Choroid plexus epithelial cell (primary cell): Measurements from ENCODE around the gene TMEM92.

Experiments used
- DNase-seq: peaks from one replicate; pipeline ENCODE4 v3.0.0-alpha.2; 2010; ENCODE audit warnings: low read depth
- H3K4me3 ChIP-seq: 2 replicates; pipeline ENCODE4 v1.5.1; 2011; ENCODE audit warnings: low read depth, mild to moderate bottlenecking, control low read depth, low read length, moderate library complexity
- TF ChIP-seq, protein P1 (sequence below): conservative IDR thresholded peaks from 2 replicates; pipeline ENCODE4 v1.5.1; 2011; ENCODE audit warnings: low read depth, mild to moderate bottlenecking, control low read depth, inconsistent platforms, low read length, moderate library complexity

TMEM92 gene

DNA sequence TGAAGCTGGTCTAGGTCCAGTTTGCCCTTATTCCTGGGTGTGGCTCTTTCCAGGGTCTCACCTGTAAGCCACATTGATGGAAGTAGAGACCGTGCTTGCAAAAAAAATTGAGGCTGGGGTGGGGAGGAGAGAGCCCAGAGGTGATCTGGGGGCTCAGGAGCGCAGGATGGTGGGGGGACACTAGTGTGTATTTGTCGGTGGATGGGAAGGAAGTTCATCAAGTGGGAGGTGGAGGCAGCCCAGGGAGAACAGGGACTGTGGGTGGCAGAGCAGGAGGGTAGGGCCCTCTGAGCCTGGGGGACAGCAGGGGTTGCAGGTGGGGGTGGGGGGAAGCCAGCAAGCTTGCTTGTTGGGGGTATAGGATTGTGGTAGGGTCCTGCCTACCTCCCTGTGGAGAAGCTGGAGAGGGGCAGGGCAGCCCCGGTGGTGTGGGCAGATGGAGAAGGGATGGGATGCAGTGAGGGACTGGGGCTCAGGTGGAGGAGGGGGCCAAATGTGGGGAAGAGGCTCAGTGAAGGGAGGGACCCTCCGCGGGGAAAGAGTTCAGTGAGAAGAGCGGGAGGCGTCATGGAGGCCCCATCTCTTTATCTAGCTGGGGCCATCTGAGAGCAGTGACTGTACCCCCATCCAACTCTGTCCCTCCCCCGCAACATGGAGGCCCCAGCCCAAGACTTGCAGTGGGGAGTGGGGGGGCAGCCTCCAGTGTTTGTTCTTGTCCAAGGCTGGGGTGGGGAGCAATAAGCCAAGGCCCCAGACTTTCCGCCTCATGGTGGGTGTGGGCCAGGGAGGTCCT, 17.2 kb upstream of the TMEM92 start:
- TF ChIP-seq, protein P1, sequence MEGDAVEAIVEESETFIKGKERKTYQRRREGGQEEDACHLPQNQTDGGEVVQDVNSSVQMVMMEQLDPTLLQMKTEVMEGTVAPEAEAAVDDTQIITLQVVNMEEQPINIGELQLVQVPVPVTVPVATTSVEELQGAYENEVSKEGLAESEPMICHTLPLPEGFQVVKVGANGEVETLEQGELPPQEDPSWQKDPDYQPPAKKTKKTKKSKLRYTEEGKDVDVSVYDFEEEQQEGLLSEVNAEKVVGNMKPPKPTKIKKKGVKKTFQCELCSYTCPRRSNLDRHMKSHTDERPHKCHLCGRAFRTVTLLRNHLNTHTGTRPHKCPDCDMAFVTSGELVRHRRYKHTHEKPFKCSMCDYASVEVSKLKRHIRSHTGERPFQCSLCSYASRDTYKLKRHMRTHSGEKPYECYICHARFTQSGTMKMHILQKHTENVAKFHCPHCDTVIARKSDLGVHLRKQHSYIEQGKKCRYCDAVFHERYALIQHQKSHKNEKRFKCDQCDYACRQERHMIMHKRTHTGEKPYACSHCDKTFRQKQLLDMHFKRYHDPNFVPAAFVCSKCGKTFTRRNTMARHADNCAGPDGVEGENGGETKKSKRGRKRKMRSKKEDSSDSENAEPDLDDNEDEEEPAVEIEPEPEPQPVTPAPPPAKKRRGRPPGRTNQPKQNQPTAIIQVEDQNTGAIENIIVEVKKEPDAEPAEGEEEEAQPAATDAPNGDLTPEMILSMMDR, result no peak
- DNase-seq, result no peak
- H3K4me3 ChIP-seq, result no peak overlapping the region

- TF ChIP-seq, protein P1, result no peak
- H3K4me3 ChIP-seq, result no peak overlapping the region
- no peak for DNase-seq
Measured at GRCh38 chr17:50257676-50258224, 16.5 kb upstream of the TMEM92 start.

DNA sequence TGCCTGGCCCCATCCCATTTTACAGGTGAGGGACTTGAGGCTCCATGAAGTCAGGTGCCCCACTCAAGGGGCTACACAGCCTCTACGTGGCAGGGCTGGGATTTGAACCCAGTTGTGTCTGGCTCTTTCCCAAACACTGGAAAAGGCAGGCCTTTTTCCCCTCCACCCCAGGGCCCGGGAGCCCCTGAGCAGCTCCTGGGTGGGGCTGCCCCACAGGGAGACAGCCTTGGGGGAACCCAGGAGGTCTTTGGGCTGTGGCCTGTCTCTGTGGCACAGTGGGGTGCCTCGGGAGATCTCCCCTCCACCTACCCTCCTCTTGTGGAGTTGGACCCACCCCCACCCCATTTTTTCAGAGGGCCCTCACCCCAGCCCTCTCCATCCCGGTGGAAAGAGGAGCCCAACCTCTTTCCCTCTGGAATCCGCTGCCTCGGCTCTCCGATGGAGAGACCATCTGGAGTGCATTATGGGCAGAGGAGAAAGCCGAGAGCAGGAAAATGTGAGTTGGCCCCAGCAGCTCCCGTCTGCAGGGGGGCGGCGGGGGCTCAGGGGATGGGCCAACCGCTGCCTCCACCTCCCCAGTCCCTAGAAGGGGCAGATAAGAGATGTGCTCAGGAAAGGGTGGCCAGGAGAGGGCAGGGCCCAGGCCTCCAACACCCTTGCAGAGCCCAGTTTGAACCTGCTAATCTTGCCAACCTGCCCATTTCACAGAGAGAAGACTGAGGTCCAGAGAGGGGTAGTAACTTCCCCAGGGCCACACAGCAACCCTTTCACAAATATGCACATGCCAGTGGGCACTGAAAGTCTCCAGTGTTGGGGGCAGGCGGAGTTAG, 15.4 kb upstream of the TMEM92 start:
- DNase-seq, result peak; percentile 28
- TF ChIP-seq, protein P1, result no peak

GRCh38 chr17:50259477-50260324, 14.6 kb upstream of the TMEM92 start:
- no peak overlapping the region for H3K4me3 ChIP-seq
- TF ChIP-seq, protein P1, result no peak
- DNase-seq, result no peak

More for the DNA sequence above, 15.4 kb upstream of the TMEM92 start:
- no peak overlapping the region for H3K4me3 ChIP-seq

- TF ChIP-seq, protein P1, result no peak
- DNase-seq, result no peak
- no peak overlapping the region for H3K4me3 ChIP-seq
Measured at GRCh38 chr17:50260501-50260911, 13.8 kb upstream of the TMEM92 start.

DNA sequence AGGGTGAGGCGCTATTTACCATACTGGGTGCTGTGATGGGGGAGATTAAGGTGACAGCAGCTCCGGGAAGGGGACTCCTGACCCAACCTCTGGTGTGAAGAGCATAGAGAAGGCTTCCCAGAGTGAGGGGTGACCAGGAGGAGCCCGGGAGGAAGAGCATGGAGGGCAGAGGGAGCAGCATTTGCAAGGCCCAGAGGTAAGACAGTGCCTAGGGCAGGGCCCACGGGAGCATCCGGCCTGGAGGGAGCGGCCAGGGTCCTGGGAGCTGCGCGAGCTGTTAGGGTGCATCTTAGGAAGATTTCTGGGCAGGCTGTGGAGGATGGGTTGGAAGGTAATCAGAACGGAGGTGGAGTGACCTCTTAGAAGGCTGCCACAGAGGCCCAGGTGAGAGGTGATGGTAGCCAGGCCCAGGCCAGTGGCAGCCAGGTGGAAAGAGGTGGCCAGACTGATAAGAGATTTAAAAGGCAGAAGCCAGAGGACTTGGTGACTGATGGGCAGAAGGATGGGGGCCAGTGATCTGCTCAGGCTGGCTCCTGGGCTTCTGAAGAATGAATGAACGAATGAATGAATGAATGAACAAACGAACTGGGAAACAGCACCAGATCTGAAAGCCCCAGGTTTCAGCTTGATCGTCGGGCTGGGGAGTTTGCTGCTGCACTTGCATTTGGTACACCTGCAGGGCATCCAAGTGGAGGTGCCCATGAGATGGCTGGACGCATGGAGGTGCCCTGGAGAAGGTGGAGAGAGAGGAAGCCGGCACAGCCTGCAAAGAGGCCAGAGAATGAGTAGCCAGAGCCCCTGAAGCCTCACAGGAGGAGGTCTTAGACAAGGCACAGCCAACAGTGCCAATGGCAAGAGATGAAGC, 13.0 kb upstream of the TMEM92 start:
- TF ChIP-seq, protein P1, result no peak
- H3K4me3 ChIP-seq, result no peak overlapping the region
- no peak for DNase-seq
